GM12892 (cell line): Measurements from ENCODE around the gene OR7C1.

Source experiments
- POLR2A ChIP-seq: IDR thresholded peaks from 2 replicates; pipeline ENCODE4 v1.6.1; 2011; ENCODE audit warnings: low read depth, low read length, control low read depth
- POLR2AphosphoS5 ChIP-seq: IDR thresholded peaks from 2 replicates; pipeline ENCODE4 v1.6.1; 2011; ENCODE audit warnings: low read depth, low read length, control low read depth
- TAF1 ChIP-seq: IDR thresholded peaks from 2 replicates; pipeline ENCODE4 v1.6.1; 2011; ENCODE audit warnings: low read depth, mild to moderate bottlenecking, control low read depth, low read length, borderline replicate concordance

GRCh38 chr19:14774373-14774772, 60.6 kb downstream of the OR7C1 start:
- TF ChIP-seq POLR2A = no peak
- TF ChIP-seq TAF1 = no peak
- TF ChIP-seq POLR2AphosphoS5 = no peak
